NCI-H146 treated with DMSO at 0.1 percent for 48 hours (cell line): ENCODE results near the gene SLC2A11.

ENCODE experiments used
- DNase-seq: peaks from one replicate; lab custom pipeline; 2025; ENCODE audit not compliant: unreplicated experiment; lab: John Stamatoyannopoulos, UW

The SLC2A11 gene

GRCh38 chr22:23831781-23832180 is 25.9 kb upstream of the SLC2A11 start:
- no peak for DNase-seq

GRCh38 chr22:23832226-23833016 is 25.3 kb upstream of the SLC2A11 start:
- DNase-seq = no peak

- DNase-seq = no peak
These were observed 24.5 kb upstream of the SLC2A11 start for GRCh38 chr22:23833017-23833751.

- DNase-seq = no peak
These were observed 23.8 kb upstream of the SLC2A11 start for GRCh38 chr22:23833911-23834317.

GRCh38 chr22:23834406-23834792 is 23.3 kb upstream of the SLC2A11 start:
- DNase-seq = no peak

GRCh38 chr22:23834793-23835483 is 22.7 kb upstream of the SLC2A11 start:
- no peak for DNase-seq

GRCh38 chr22:23835484-23836144 is 22.1 kb upstream of the SLC2A11 start:
- no peak for DNase-seq

GRCh38 chr22:23836281-23836680 is 21.4 kb upstream of the SLC2A11 start:
- DNase-seq = no peak

- DNase-seq = no peak
These were observed 20.8 kb upstream of the SLC2A11 start for GRCh38 chr22:23836692-23837495.

- DNase-seq = no peak
These were observed 20.2 kb upstream of the SLC2A11 start for GRCh38 chr22:23837496-23837859.

GRCh38 chr22:23837911-23838680 is 19.6 kb upstream of the SLC2A11 start:
- DNase-seq = no peak

- DNase-seq = peak; percentile 92
These were observed 18.8 kb upstream of the SLC2A11 start, which contains the start of gene DERL3 for GRCh38 chr22:23838681-23839468. Gene DERL3, minus strand, starts transcription at chr22:23839006. Its CDS starts 19 bp downstream, at chr22:23838987.

GRCh38 chr22:23840026-23840425 is 17.6 kb upstream of the SLC2A11 start:
- DNase-seq = no peak

GRCh38 chr22:23841292-23841691 is 16.4 kb upstream of the SLC2A11 start:
- no peak for DNase-seq

- DNase-seq = no peak
These were observed 15.8 kb upstream of the SLC2A11 start for GRCh38 chr22:23841736-23842445.

GRCh38 chr22:23842599-23842998 is 15.1 kb upstream of the SLC2A11 start:
- DNase-seq = no peak

GRCh38 chr22:23844739-23845202 is 12.9 kb upstream of the SLC2A11 start:
- DNase-seq = no peak
